Caco-2 (cell line): ENCODE measurements around the gene MAML2. TPM values are rescaled to one million over a fixed set of nuclear protein-coding genes. Genes with fewer than 3 reads are reported as not detected.

Experiments
- BruUV-seq: library from RNA; stranded (reverse); fragments of 400-500 nt; replicated peaks from 2 replicates; lab custom pipeline; 2021; lab: Mats Ljungman, UMichigan
- CTCF ChIA-PET: fragments of 300-600 bp; sonication (Branson Sonifier 250); formaldehyde crosslinking; loops from one replicate; lab custom pipeline; 2022; ENCODE audit warnings: antibody characterized with exemption; lab: Charles Lee
- POLR2A ChIA-PET: fragments of 300-600 bp; sonication (Branson Sonifier 250); formaldehyde crosslinking; loops from one replicate; lab custom pipeline; 2022; ENCODE audit warnings: antibody characterized with exemption; lab: Charles Lee
- DNase-seq, 2 experiments: peaks; one replicate each; pipeline versions ENCODE4 v3.0.0 to v3.0.0-alpha.2; 2020 to 2022
- H3K27me3 ChIP-seq: replicated peaks from 2 replicates; pipeline ENCODE4 v1.6.0; 2011; ENCODE audit warnings: low read length; ENCODE audit not compliant: control insufficient read depth, insufficient read depth
- H3K36me3 ChIP-seq: 2 replicates; pipeline ENCODE4 v1.5.1; 2011; ENCODE audit warnings: low read length; ENCODE audit not compliant: control insufficient read depth, insufficient read depth
- H3K4me1 ChIP-seq: fragments of 250-450 bp; sonication (Bioruptor Pico); 2 replicates; pipeline ENCODE4 v1.5.1; 2020; ENCODE audit warnings: mild to moderate bottlenecking
- H3K4me3 ChIP-seq: 2 replicates; pipeline ENCODE4 v1.5.1; 2011; ENCODE audit warnings: low read depth, mild to moderate bottlenecking, control low read depth, low read length
- H3K9me3 ChIP-seq: fragments of 250-450 bp; sonication (Bioruptor Pico); 2 replicates; pipeline ENCODE4 v1.5.1; 2020; ENCODE audit warnings: mild to moderate bottlenecking, moderate library complexity
- H3K27ac Mint-ChIP-seq: one replicate; pipeline ENCODE4 v1.8.0; 2022; ENCODE audit warnings: mixed read lengths; ENCODE audit not compliant: unreplicated experiment
- H3K27me3 Mint-ChIP-seq: one replicate; pipeline ENCODE4 v1.8.0; 2022; ENCODE audit warnings: mixed read lengths; ENCODE audit not compliant: insufficient read depth, unreplicated experiment
- H3K36me3 Mint-ChIP-seq: one replicate; pipeline ENCODE4 v1.8.0; 2022; ENCODE audit warnings: mild to moderate bottlenecking, mixed read lengths; ENCODE audit not compliant: insufficient read depth, unreplicated experiment
- H3K4me1 Mint-ChIP-seq: one replicate; pipeline ENCODE4 v1.8.0; 2022; ENCODE audit warnings: low read depth, mixed read lengths; ENCODE audit not compliant: unreplicated experiment
- H3K4me3 Mint-ChIP-seq: one replicate; pipeline ENCODE4 v1.8.0; 2022; ENCODE audit warnings: mild to moderate bottlenecking, moderate library complexity, mixed read lengths; ENCODE audit not compliant: unreplicated experiment
- H3K9me3 Mint-ChIP-seq: one replicate; pipeline ENCODE4 v1.8.0; 2022; ENCODE audit warnings: mixed read lengths; ENCODE audit not compliant: unreplicated experiment
- intact Hi-C: fragments of 100-400 bp; cut with micrococcal nuclease; formaldehyde crosslinking; loops from one replicate; pipeline ENCODE4 v1.10.0; 2022; ENCODE audit not compliant: unreplicated experiment
- total RNA-seq: library from RNA; stranded (reverse); gene quantifications from 2 replicates; pipeline ENCODE4 v1.2.3, GENCODE V29; 2022
- TF ChIP-seq, protein P1 (sequence below), 2 experiments: fragments of 200-600 bp in 1 of 2; IDR thresholded peaks; 1 replicate in 1 of 2; 2 replicates in 1 of 2; pipeline versions ENCODE4 v1.5.1 to v1.8.0; 2011 to 2022; ENCODE audit warnings: antibody characterized with exemption in 1 of 2, control low read depth in 1 of 2, inconsistent platforms in 1 of 2, low read depth in 1 of 2, low read length in 1 of 2, mild to moderate bottlenecking in 1 of 2, moderate library complexity in 1 of 2; ENCODE audit not compliant: insufficient read depth in 1 of 2, severe bottlenecking in 1 of 2, unreplicated experiment in 1 of 2

MAML2 gene
- total RNA-seq, 1 experiment from 2014 or later: 11.5 TPM

DNA sequence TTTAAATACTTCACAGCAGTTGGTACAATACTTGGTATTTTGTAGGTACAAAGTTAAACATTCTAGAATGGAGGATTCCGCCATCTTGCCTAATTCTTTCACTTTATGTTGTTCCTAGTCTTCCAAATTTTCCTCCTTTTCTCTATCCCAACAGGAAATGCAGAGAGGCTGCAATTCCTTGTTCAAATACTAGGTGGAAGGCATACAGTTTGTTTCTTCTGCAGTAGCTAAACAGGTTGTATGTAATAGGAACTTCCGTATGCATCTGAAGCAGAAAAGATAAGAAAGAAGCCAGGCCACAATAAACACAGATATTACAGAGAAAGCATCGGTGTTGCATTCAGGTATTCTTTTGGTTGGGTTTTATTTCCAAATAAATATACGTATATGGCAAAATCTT is 232.7 kb downstream of the MAML2 start:
- ChIA-PET POLR2A (no interaction called here), CTCF (interaction anchor here (0.6 kb wide), 1 partner anchor 233 kb away, joined by 3 read pairs; the partner anchor contains the start of gene MAML2)
- no peaks in the 10 kb centered on the region for H3K36me3 ChIP-seq
- H3K27ac Mint-ChIP-seq: no peak overlapping the region
- H3K9me3 ChIP-seq: no peaks in the 10 kb centered on the region
- no peaks in the 10 kb centered on the region for H3K36me3 Mint-ChIP-seq
- peaks cover 21% of the 10 kb centered on the region for H3K4me1 ChIP-seq
- no peak overlapping the region for H3K4me3 Mint-ChIP-seq
- H3K27me3 Mint-ChIP-seq: no peaks in the 10 kb centered on the region
- no TSS peak for BruUV-seq
- no peaks in the 10 kb centered on the region for H3K27me3 ChIP-seq
- intact Hi-C loops: no loop called here
- H3K9me3 Mint-ChIP-seq: no peaks in the 10 kb centered on the region
- peaks cover 9% of the 10 kb centered on the region for H3K4me1 Mint-ChIP-seq
- H3K4me3 ChIP-seq: no peak overlapping the region
- TF ChIP-seq, protein P1, sequence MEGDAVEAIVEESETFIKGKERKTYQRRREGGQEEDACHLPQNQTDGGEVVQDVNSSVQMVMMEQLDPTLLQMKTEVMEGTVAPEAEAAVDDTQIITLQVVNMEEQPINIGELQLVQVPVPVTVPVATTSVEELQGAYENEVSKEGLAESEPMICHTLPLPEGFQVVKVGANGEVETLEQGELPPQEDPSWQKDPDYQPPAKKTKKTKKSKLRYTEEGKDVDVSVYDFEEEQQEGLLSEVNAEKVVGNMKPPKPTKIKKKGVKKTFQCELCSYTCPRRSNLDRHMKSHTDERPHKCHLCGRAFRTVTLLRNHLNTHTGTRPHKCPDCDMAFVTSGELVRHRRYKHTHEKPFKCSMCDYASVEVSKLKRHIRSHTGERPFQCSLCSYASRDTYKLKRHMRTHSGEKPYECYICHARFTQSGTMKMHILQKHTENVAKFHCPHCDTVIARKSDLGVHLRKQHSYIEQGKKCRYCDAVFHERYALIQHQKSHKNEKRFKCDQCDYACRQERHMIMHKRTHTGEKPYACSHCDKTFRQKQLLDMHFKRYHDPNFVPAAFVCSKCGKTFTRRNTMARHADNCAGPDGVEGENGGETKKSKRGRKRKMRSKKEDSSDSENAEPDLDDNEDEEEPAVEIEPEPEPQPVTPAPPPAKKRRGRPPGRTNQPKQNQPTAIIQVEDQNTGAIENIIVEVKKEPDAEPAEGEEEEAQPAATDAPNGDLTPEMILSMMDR (IDR thresholded peaks at IDR 0.05; ENCODE audit: insufficient read depth in 1 of 2, low read depth in 1 of 2, low read length in 1 of 2, severe bottlenecking in 1 of 2, unreplicated experiment in 1 of 2): peak in 1 of 2 experiments; percentile 17
- DNase-seq: no peak

DNA sequence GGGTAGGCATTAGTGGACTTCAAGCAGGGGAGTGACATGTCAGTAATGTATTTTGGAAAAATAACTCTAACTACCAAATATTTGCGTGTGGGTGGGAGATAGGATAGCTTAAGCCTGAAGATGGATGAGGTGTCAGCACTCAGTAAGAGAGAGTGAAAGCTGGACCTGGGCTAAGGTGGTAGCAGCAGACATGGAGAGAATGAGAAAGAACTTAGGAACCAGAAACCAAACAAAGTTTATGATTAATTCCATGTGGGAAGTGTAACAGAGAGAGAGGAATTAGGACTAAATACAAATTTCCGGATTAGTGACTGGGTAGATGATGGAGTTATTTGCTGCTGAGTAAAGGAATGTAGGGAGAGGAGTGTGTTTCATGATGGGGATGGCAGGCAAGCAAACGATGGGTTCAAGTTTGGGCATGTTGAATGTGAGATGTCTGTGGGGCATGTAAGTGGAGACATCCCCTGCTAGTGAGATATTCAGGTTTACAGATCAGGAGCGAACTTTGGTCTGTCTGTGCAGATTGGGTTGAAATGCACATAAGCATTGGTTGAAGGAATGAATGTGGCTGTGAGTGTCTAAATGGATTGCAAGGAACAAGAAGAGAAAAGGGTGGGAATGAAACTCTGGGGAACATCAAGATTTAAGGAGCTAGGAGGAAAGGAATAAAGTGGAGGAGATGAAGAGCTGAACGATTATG is 233.5 kb downstream of the MAML2 start:
- ChIA-PET POLR2A (no interaction called here), CTCF (interaction anchor here (0.6 kb wide), 1 partner anchor 233 kb away, joined by 3 read pairs; the partner anchor contains the start of gene MAML2)
- TF ChIP-seq, protein P1 (IDR thresholded peaks at IDR 0.05; ENCODE audit: insufficient read depth in 1 of 2, low read depth in 1 of 2, low read length in 1 of 2, severe bottlenecking in 1 of 2, unreplicated experiment in 1 of 2): no peak
- Histone ChIP-seq H3K4me1 (peaks cover 21% of the 10 kb centered on the region), H3K9me3 (no peaks in the 10 kb centered on the region), H3K36me3 (no peaks in the 10 kb centered on the region), H3K27me3 (no peaks in the 10 kb centered on the region), H3K4me3 (no peak overlapping the region)
- intact Hi-C loops: no loop called here
- DNase-seq: peak in 1 of 2 experiments; percentile 46
- Mint-ChIP-seq H3K9me3 (no peaks in the 10 kb centered on the region), H3K27ac (no peak overlapping the region), H3K36me3 (no peaks in the 10 kb centered on the region), H3K4me3 (no peak overlapping the region), H3K4me1 (peaks cover 7% of the 10 kb centered on the region), H3K27me3 (no peaks in the 10 kb centered on the region)
- no TSS peak for BruUV-seq

DNA sequence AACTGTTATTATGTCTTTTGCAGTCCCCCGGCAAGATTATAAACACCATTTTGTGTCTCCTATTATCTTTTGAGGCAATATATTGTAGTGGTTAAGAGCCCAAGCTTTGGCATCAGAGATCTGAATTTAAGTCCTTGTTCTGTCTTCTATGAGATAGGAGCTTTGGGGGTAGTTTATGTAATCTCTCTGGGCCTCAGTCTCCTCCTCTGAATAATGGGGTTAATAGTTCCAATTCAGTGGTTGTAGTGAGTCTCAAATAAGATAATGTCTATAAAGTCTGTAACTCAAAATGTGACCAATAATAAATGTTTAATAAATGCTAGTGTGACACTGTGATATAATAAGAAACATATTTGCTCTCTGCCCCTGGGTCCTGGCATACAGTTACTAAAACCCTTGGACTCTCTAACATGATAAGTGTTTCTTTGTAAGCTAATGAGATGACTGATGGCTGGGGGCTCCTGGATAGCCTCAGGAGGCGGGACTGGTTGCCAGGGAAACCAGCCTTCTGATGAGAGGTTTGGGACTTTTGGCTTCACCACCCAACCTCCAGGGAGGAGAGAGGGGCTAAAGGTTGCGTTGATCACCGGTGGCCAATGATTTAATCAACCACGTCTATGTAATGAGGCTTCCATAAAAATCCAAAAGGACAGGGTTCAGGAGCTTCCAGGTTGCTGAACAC is 235.7 kb downstream of the MAML2 start:
- no peak overlapping the region for H3K27ac Mint-ChIP-seq
- intact Hi-C loops: no loop called here
- H3K4me3 ChIP-seq: no peak overlapping the region
- peaks cover 12% of the 10 kb centered on the region for H3K4me1 Mint-ChIP-seq
- H3K36me3 Mint-ChIP-seq: no peaks in the 10 kb centered on the region
- no peak overlapping the region for H3K4me3 Mint-ChIP-seq
- no peaks in the 10 kb centered on the region for H3K27me3 ChIP-seq
- H3K36me3 ChIP-seq: no peaks in the 10 kb centered on the region
- H3K9me3 ChIP-seq: no peaks in the 10 kb centered on the region
- TF ChIP-seq, protein P1 (IDR thresholded peaks at IDR 0.05; ENCODE audit: insufficient read depth in 1 of 2, low read depth in 1 of 2, low read length in 1 of 2, severe bottlenecking in 1 of 2, unreplicated experiment in 1 of 2): no peak
- no peak for DNase-seq
- peaks cover 30% of the 10 kb centered on the region for H3K4me1 ChIP-seq
- ChIA-PET CTCF (no interaction called here), POLR2A (no interaction called here)
- BruUV-seq: no TSS peak
- H3K9me3 Mint-ChIP-seq: no peaks in the 10 kb centered on the region
- H3K27me3 Mint-ChIP-seq: no peaks in the 10 kb centered on the region
